Measurements from ENCODE around the gene ASIP.
"Not testable (repeated sequence)": the region's sequence is repeated elsewhere in the genome, so short reads cannot be mapped to it uniquely, and the experiment has no call there.

ASIP gene

GRCh38 chr20:34269996-34270627 lies 28.9 kb downstream of the ASIP start:
- no peak for DNase-seq (ENCODE audit: extremely low read depth, low read depth)
- no peak for TF ChIP-seq CTCF (IDR thresholded peaks at IDR 0.05; ENCODE audit: low read depth, low read length)

- peak; percentile 42 for DNase-seq (ENCODE audit: extremely low read depth, low read depth)
Measured at GRCh38 chr20:34271956-34272355, 30.7 kb downstream of the ASIP start.

GRCh38 chr20:34274694-34275093 lies 33.5 kb downstream of the ASIP start:
- no peak for TF ChIP-seq CTCF (IDR thresholded peaks at IDR 0.05; ENCODE audit: low read depth, low read length)
- DNase-seq (ENCODE audit: extremely low read depth, low read depth), result no peak

More at GRCh38 chr20:34271956-34272355, 30.7 kb downstream of the ASIP start:
- TF ChIP-seq CTCF (IDR thresholded peaks at IDR 0.05; ENCODE audit: low read depth, low read length), result no peak

- no peak for TF ChIP-seq CTCF (IDR thresholded peaks at IDR 0.05; ENCODE audit: low read depth, low read length)
- DNase-seq (ENCODE audit: extremely low read depth, low read depth), result no peak
Measured at GRCh38 chr20:34281177-34281576, 40.0 kb downstream of the ASIP start.

GRCh38 chr20:34282041-34282440 lies 40.8 kb downstream of the ASIP start:
- DNase-seq (ENCODE audit: extremely low read depth, low read depth), result no peak
- TF ChIP-seq CTCF (IDR thresholded peaks at IDR 0.05; ENCODE audit: low read depth, low read length), result no peak

- DNase-seq (ENCODE audit: extremely low read depth, low read depth), result no peak
- TF ChIP-seq CTCF (IDR thresholded peaks at IDR 0.05; ENCODE audit: low read depth, low read length), result no peak
Measured at GRCh38 chr20:34283844-34284243, 42.6 kb downstream of the ASIP start.

GRCh38 chr20:34285450-34285849 lies 44.2 kb downstream of the ASIP start:
- no peak for DNase-seq (ENCODE audit: extremely low read depth, low read depth)
- no peak for TF ChIP-seq CTCF (IDR thresholded peaks at IDR 0.05; ENCODE audit: low read depth, low read length)

- not testable (repeated sequence) for DNase-seq (ENCODE audit: extremely low read depth, low read depth)
Measured at GRCh38 chr20:34287500-34287899, 46.3 kb downstream of the ASIP start.

Data from AG09319 (cell line).